Nephron (organoid): Measurements from ENCODE around the gene DPP6.

ENCODE experiments used
- H3K27ac Mint-ChIP-seq, 3 experiments: 2 replicates each; pipeline ENCODE4 v1.8.0; 2020; ENCODE audit warnings: mixed read lengths in 3 of 3, mild to moderate bottlenecking in 2 of 3, moderate library complexity in 1 of 3
- H3K27me3 Mint-ChIP-seq: 2 replicates; pipeline ENCODE4 v1.8.0; 2021; ENCODE audit warnings: low read depth, mild to moderate bottlenecking, moderate library complexity, mixed read lengths
- H3K36me3 Mint-ChIP-seq: 2 replicates; pipeline ENCODE4 v1.8.0; 2020; ENCODE audit warnings: low read depth, mixed read lengths
- H3K4me1 Mint-ChIP-seq: 2 replicates; pipeline ENCODE4 v1.8.0; 2020; ENCODE audit warnings: mixed read lengths
- H3K4me3 Mint-ChIP-seq, 3 experiments: 2 replicates each; pipeline ENCODE4 v1.8.0; 2020; ENCODE audit warnings: mild to moderate bottlenecking in 3 of 3, mixed read lengths in 3 of 3, moderate library complexity in 2 of 3
- H3K9me3 Mint-ChIP-seq: 2 replicates; pipeline ENCODE4 v1.8.0; 2020; ENCODE audit warnings: mixed read lengths
- TF ChIP-seq, protein P1 (sequence below), 3 experiments: fragments of 200-600 bp; sonication (generic); IDR thresholded peaks; one replicate each; pipeline ENCODE4 v1.5.0; 2021; ENCODE audit warnings: antibody characterized with exemption in 3 of 3; ENCODE audit not compliant: unreplicated experiment in 3 of 3

The DPP6 gene

DNA sequence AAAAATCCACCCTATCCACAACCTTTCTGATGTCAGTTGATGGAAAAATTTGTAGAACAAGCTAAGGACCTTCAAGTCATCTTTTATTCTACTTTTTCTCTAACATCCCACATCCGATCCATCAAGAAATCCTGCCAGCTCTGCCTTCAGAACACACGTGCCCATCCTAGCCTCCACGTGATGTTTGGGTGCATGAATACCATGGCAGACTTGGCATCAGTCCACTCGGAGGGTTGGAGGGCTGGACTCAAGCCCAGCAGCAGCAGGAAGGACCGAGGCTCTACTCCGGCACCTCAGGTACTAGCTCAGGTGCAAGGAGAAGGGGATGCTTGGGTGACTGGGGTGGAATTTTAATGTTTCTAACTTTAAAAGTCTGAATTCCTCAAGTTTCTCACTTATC lies 428.6 kb downstream of the DPP6 start:
- no peak overlapping the region for H3K4me3 Mint-ChIP-seq
- no peaks in the 10 kb centered on the region for H3K36me3 Mint-ChIP-seq
- no peaks in the 10 kb centered on the region for H3K27me3 Mint-ChIP-seq

DNA sequence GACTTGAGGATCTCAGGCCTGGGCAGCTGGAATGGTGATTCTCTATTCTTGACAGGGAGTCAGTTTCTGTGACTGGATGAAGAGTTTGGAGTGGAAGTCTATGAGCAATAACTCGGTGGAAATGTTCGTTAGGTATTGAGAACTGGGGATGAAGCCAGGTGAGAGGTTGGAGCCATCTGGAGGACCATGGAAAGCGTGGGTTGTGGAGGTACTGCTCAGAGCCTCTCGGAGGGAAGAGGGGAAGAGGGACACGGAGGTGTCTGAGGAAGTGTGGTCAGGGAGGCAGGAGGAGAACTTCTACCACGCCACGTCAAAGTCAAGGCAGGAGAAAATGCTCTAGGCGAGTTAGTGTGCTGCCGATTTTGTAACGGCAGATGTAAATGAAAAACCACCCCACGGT lies 430.7 kb downstream of the DPP6 start:
- no peaks in the 10 kb centered on the region for H3K9me3 Mint-ChIP-seq

More for the DNA sequence above, 428.6 kb downstream of the DPP6 start:
- TF ChIP-seq, protein P1, sequence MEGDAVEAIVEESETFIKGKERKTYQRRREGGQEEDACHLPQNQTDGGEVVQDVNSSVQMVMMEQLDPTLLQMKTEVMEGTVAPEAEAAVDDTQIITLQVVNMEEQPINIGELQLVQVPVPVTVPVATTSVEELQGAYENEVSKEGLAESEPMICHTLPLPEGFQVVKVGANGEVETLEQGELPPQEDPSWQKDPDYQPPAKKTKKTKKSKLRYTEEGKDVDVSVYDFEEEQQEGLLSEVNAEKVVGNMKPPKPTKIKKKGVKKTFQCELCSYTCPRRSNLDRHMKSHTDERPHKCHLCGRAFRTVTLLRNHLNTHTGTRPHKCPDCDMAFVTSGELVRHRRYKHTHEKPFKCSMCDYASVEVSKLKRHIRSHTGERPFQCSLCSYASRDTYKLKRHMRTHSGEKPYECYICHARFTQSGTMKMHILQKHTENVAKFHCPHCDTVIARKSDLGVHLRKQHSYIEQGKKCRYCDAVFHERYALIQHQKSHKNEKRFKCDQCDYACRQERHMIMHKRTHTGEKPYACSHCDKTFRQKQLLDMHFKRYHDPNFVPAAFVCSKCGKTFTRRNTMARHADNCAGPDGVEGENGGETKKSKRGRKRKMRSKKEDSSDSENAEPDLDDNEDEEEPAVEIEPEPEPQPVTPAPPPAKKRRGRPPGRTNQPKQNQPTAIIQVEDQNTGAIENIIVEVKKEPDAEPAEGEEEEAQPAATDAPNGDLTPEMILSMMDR (IDR thresholded peaks at IDR 0.05; ENCODE audit: unreplicated experiment in 3 of 3): no peak
- Mint-ChIP-seq H3K9me3 (no peaks in the 10 kb centered on the region), H3K27ac (no peak overlapping the region), H3K4me1 (no peaks in the 10 kb centered on the region)

DNA sequence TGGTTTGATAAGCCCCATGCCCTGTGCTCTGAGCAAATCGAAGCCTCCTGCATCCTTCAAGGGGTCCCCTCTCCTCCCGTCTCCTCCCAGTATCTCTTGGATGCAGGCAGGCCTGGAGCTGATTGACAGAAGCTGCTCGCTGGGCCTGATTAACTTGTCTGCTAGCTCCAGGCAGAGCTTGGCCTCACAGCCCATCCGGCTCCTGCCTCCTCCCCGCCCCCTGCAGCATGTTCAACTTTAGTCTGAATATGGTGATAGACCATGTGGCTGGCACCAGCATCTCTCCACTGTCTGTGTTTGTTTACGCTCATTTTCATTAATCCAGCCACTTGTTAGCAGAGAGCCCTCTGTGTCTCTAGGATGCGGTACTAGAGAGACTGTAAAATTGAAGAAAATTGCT lies 432.2 kb downstream of the DPP6 start:
- Mint-ChIP-seq H3K27ac (no peak overlapping the region), H3K4me3 (no peak overlapping the region), H3K4me1 (no peaks in the 10 kb centered on the region), H3K36me3 (no peaks in the 10 kb centered on the region), H3K27me3 (no peaks in the 10 kb centered on the region), H3K9me3 (no peaks in the 10 kb centered on the region)
- TF ChIP-seq, protein P1 (IDR thresholded peaks at IDR 0.05; ENCODE audit: unreplicated experiment in 3 of 3): no peak

More for the DNA sequence above, 430.7 kb downstream of the DPP6 start:
- H3K27me3 Mint-ChIP-seq: no peaks in the 10 kb centered on the region
- H3K4me1 Mint-ChIP-seq: no peaks in the 10 kb centered on the region
- no peaks in the 10 kb centered on the region for H3K36me3 Mint-ChIP-seq
- TF ChIP-seq, protein P1 (IDR thresholded peaks at IDR 0.05; ENCODE audit: unreplicated experiment in 3 of 3): no peak
- no peak overlapping the region for H3K27ac Mint-ChIP-seq
- no peak overlapping the region for H3K4me3 Mint-ChIP-seq

DNA sequence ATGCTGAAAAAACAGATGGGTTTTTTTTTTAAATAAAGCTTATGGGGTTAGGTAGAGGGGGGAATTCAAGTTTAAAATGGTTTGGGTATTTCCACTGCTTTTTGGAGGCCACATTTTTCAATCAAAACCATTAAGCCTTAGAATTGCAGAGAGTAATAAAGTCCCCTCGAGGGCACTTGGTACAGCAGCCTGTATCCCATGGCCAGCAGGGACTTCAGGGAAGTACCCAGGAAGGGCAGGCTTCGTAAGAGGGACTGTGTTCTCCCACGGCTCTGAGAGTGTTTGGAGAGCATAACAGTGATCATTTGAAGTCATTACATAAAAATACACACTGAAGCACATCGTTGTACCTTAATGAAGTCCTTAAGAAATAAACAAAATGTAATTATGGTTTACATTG lies 432.7 kb downstream of the DPP6 start:
- Mint-ChIP-seq H3K4me3 (no peak overlapping the region), H3K9me3 (no peaks in the 10 kb centered on the region), H3K27ac (no peak overlapping the region), H3K27me3 (no peaks in the 10 kb centered on the region), H3K36me3 (no peaks in the 10 kb centered on the region), H3K4me1 (no peaks in the 10 kb centered on the region)
- TF ChIP-seq, protein P1 (IDR thresholded peaks at IDR 0.05; ENCODE audit: unreplicated experiment in 3 of 3): no peak

DNA sequence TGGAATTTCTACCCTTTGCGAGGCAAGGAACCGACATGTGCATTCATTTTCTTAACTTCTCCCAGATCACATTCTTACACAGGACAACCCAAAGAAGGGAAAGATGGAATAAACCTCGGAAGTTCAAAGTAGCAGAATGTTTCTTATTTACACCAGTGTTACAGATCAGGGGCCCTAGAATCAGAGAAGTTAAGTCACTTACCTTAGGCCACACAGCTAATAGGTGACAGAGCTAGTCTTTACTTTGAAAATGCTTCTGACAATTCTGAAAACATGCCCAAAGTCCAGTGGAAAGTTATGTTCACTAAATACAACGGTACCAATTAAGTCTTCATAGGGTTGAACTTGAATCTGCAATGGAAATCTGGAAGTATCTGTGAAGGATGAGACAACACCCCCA lies 437.7 kb downstream of the DPP6 start:
- Mint-ChIP-seq H3K27me3 (peaks cover 5% of the 10 kb centered on the region), H3K9me3 (no peaks in the 10 kb centered on the region), H3K36me3 (no peaks in the 10 kb centered on the region), H3K27ac (no peak overlapping the region), H3K4me3 (no peak overlapping the region), H3K4me1 (no peaks in the 10 kb centered on the region)
- TF ChIP-seq, protein P1 (IDR thresholded peaks at IDR 0.05; ENCODE audit: unreplicated experiment in 3 of 3): no peak

DNA sequence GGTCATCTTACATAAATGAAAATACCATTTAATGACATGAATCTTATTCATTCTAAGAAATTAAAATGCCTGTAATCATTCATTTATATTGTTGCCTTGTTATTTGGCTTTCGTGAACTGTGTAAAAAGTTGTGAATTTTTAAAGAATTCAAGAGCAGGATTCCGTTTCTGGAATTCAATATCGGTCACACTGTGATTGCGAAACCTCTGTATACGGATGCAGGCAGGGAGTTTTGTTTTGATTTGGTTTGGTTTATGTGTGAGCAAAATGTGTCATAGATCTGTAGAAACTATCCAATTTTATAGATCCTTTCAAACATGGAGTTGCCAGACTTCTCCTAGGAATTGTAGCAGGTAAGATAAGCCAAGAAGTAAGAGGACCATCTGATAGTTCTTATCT lies 441.4 kb downstream of the DPP6 start:
- H3K4me3 Mint-ChIP-seq: no peak overlapping the region
- H3K27ac Mint-ChIP-seq: no peak overlapping the region
- H3K4me1 Mint-ChIP-seq: no peaks in the 10 kb centered on the region
- TF ChIP-seq, protein P1 (IDR thresholded peaks at IDR 0.05; ENCODE audit: unreplicated experiment in 3 of 3): no peak
- H3K36me3 Mint-ChIP-seq: no peaks in the 10 kb centered on the region
- H3K27me3 Mint-ChIP-seq: peaks cover 5% of the 10 kb centered on the region
- H3K9me3 Mint-ChIP-seq: no peaks in the 10 kb centered on the region
